KOPT-K1 (cell line): ENCODE results near the gene PPM1B.

Source experiments
- H3K27ac ChIP-seq: fragments of 200-600 bp; sonication (generic); 2 replicates; pipeline ENCODE4 v1.5.1; 2016; ENCODE audit warnings: antibody characterized with exemption, mild to moderate bottlenecking, low read depth, low read length; ENCODE audit not compliant: poor library complexity, severe bottlenecking
- H3K36me3 ChIP-seq: fragments of 200-600 bp; sonication (generic); 2 replicates; pipeline ENCODE4 v1.5.1; 2017; ENCODE audit warnings: antibody characterized with exemption, mild to moderate bottlenecking, low read length, moderate library complexity; ENCODE audit not compliant: insufficient read depth
- H3K9me3 ChIP-seq: fragments of 200-600 bp; sonication (generic); 2 replicates; pipeline ENCODE4 v1.5.1; 2017; ENCODE audit warnings: antibody characterized with exemption, low read length, mild to moderate bottlenecking; ENCODE audit not compliant: insufficient read depth, poor library complexity, severe bottlenecking

PPM1B gene

DNA sequence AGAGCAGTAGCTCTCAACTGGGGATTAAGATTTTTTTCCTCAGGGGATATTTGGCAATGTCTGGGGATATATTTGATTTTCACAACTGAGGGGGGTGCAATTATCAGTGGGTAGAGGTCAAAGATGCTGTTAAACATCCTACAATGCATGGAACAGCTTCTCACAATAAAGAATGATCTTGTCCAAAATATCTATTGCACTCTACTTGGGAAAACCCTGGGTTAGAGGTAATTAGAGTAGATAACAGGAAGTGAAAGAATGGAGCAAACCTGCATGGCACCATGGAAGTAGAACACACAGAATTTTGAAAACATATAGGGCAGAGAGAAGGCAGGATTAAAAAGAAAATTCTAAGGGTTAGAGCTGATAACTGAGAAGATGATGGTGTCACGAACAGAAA, 26.4 kb upstream of the PPM1B start:
- Histone ChIP-seq H3K9me3 (no peaks in the 10 kb centered on the region), H3K36me3 (no peaks in the 10 kb centered on the region), H3K27ac (no peak overlapping the region)

GRCh38 chr2:44143701-44144100, 25.0 kb upstream of the PPM1B start:
- no peaks in the 10 kb centered on the region for H3K36me3 ChIP-seq
- no peak overlapping the region for H3K27ac ChIP-seq
- H3K9me3 ChIP-seq, result no peaks in the 10 kb centered on the region

DNA sequence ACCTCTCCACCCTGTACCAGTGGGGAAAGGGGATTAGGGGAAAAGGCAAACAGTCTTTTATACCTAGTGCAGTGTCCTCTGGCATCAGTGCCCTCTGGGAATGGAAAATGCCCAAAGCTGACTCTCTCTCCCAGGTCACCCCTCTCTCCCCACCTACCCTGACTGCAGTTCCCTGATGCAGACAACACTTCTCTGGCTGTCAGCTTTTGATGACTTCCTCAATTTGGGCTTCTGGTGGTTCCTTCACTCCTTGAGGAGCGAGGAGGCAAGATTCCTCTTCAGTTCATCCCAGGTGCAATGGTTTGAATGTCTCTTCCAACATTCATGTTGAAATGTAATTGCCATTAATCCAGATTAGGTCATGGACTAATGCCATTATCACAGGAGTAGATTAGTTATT, 19.7 kb upstream of the PPM1B start:
- Histone ChIP-seq H3K9me3 (no peaks in the 10 kb centered on the region), H3K36me3 (no peaks in the 10 kb centered on the region), H3K27ac (no peak overlapping the region)

DNA sequence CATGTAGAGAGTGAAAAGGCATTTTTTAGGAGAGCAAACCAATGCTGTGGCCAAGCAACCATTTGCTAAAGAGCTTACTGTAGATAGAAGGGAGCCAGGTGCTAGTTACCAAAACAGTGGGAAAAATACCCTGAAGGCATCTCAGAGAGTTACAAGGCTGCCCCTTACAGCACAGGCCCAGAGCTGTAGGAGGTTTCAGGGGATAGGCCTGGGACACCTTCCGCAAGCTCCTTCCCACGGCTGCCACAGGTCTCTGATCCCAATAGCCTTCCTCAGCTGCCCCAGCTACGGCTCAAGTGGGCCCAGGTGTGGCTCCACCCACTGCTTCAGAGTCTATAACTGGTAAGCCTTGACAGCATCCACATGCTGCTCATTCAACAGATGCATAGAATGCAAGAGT, 18.2 kb upstream of the PPM1B start:
- Histone ChIP-seq H3K9me3 (no peaks in the 10 kb centered on the region), H3K27ac (no peak overlapping the region), H3K36me3 (no peaks in the 10 kb centered on the region)

GRCh38 chr2:44152865-44153669, 15.6 kb upstream of the PPM1B start:
- H3K36me3 ChIP-seq, result no peaks in the 10 kb centered on the region
- no peaks in the 10 kb centered on the region for H3K9me3 ChIP-seq
- no peak overlapping the region for H3K27ac ChIP-seq

DNA sequence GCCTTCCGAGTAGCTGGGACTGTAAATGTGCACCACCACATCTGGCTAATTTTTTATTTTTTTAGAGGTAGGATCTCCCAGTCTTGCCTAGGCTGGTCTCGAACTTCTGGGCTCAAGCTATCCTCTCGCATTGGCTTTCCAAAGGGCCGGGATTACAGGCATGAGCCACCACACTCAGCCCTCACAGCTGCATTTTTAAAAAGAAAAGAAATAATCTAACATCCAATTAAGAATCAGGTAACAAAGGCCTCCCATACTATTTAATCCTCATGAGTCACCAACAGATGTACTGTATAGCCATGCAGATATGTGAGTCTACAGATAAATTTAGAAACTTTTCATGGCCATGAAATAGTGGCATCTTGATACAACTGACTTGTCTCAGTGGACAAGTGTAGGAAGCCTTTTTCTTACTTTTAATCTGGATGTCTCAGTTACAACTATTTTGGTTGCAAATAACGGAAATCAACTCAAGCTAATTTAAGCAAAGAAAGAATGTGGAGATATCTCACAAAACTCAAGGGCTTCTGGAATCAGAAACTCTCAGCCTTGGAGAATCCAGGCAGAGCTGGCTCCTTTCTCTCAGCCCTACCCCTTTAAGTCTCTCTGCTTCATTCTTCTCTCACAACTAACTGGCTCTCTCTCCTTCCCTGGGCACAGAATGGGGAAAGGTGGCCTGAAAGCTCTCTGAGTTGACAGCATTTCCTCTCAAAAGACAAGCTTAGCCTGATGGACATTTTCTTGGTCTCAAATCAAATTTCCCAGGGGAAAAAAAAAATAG, 12.8 kb upstream of the PPM1B start:
- no peaks in the 10 kb centered on the region for H3K9me3 ChIP-seq
- no peaks in the 10 kb centered on the region for H3K36me3 ChIP-seq
- H3K27ac ChIP-seq, result no peak overlapping the region

- Histone ChIP-seq H3K36me3 (no peaks in the 10 kb centered on the region), H3K27ac (no peak overlapping the region), H3K9me3 (peaks cover 5% of the 10 kb centered on the region)
Measured at GRCh38 chr2:44163777-44164176, 4.9 kb upstream of the PPM1B start.

GRCh38 chr2:44164617-44165016, 4.1 kb upstream of the PPM1B start:
- Histone ChIP-seq H3K9me3 (peaks cover 5% of the 10 kb centered on the region), H3K36me3 (no peaks in the 10 kb centered on the region), H3K27ac (no peak overlapping the region)

DNA sequence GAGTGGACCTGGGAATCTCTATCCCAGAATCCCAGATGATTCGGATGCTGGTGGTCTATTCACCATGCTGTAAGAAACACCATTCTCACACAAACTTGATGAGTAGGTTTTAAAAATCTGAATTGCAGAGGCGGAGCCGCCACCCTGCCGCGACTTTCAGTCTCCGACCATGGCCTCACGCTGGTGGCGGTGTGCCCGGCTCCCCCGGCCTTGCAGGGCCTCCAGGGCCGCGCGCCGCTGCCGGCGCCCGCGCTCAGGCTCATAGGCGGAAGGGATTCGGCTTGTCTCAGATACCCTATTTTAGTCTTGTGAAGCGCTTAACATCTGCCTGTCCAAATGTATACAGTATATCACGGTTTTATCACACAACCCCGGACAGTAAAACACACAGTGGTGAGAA, 2.6 kb upstream of the PPM1B start:
- Histone ChIP-seq H3K36me3 (no peaks in the 10 kb centered on the region), H3K9me3 (peaks cover 5% of the 10 kb centered on the region), H3K27ac (no peak overlapping the region)

DNA sequence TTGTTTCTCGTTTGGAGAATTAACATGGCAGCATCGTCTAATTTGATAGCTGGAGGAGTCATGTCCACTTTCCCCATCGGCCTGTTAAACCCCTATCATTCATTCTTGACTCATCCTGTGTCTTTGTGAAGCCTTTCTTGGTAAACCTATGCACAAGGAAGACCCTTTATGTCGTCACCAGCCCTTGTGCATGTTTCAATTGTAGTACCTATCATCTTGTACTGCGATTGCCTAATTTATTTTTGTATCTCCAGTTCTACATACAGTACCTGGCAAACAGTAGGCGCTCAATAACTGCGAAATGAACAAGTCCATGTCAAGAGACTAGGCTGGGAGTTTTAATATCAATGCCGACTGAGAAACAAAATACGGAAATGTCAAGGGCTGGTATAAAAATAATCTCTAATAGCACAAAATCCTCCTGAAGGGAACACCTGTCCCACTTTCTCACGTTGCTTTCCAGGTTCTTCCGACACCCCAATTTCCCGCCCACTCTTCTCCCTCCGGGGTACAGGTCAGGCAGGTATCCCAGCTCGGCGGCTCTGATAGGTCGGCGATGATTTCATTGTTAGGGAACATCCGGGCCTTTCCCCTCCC, 1.3 kb upstream of the PPM1B start:
- Histone ChIP-seq H3K27ac (peak overlapping the region; percentile 94), H3K36me3 (no peaks in the 10 kb centered on the region), H3K9me3 (peaks cover 5% of the 10 kb centered on the region)

- Histone ChIP-seq H3K27ac (peak overlapping the region; percentile 94), H3K36me3 (no peaks in the 10 kb centered on the region; the same call in 1 of the 2 replicates), H3K9me3 (peaks cover 5% of the 10 kb centered on the region)
Measured at GRCh38 chr2:44167908-44168680, 581 bp upstream of the PPM1B start.

DNA sequence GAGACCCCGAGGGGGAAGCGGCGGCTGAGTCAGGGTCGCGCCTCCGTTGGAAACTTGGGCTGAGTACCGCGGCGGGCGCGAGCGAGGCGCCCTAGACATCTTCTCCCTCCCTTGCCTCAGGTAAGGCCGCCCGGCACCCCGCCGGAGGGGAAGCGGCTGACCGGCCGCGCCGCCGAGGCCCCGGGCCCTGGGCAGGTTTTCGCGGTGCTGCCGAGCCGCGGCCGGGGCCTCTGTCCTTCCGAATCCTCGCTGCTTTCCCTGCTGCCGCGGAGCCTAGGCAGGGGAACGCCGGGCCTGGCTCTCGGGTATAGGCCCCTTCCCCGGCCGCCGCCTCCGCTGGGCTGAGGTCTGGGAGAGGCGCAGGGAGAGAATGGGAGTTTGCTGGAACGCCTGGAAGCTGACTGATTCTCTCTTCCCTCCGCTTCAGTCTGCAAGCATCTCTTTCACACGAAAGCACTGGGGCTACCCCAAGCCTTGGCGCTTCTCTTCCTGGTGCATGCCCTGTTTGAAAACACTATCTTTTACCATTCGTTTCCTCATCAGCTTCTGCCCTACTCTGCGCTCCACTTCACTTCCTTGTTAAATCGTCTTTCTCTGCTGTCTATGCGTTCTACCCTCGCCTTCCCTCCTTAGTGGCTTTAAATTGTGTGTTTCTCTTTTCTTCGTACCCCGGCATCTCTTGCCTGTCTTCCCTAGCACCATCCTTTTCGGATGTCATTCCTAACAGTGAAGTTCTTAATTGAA, 652 bp downstream of the PPM1B start:
- Histone ChIP-seq H3K9me3 (peaks cover 5% of the 10 kb centered on the region), H3K27ac (peak overlapping the region; percentile 77), H3K36me3 (no peaks in the 10 kb centered on the region; the same call in 1 of the 2 replicates)

- Histone ChIP-seq H3K9me3 (no peaks in the 10 kb centered on the region), H3K27ac (peak overlapping the region; percentile 77), H3K36me3 (peaks cover 8% of the 10 kb centered on the region)
Measured at GRCh38 chr2:44170311-44170717, 1.6 kb downstream of the PPM1B start.

- Histone ChIP-seq H3K36me3 (peaks cover 11% of the 10 kb centered on the region), H3K27ac (no peak overlapping the region)
Measured at GRCh38 chr2:44171018-44171417, 2.3 kb downstream of the PPM1B start.

More at GRCh38 chr2:44171018-44171417, 2.3 kb downstream of the PPM1B start:
- H3K9me3 ChIP-seq, result no peaks in the 10 kb centered on the region
